Esophagus squamous epithelium (tissue), 4 donors: Measurements from ENCODE around the gene CTPS1.

Source experiments
- CTCF ChIP-seq, 6 experiments: fragments of 450-650 bp in 4 of 6; fragments of 200-600 bp in 2 of 6; sonication (generic) in 2 of 6; IDR thresholded peaks; one replicate each; pipeline ENCODE4 v1.5.1; 2016 to 2019; ENCODE audit warnings: antibody characterized with exemption in 6 of 6, mild to moderate bottlenecking in 4 of 6, moderate library complexity in 4 of 6
- POLR2A ChIP-seq, 4 donors: fragments of 450-650 bp; IDR thresholded peaks; one replicate each; pipeline ENCODE4 v1.6.1; 2017; ENCODE audit warnings: antibody characterized with exemption in 4 of 4, mild to moderate bottlenecking in 4 of 4, moderate library complexity in 3 of 4

GRCh38 chr1:40986328-40986783, 6.9 kb downstream of the CTPS1 start:
- TF ChIP-seq CTCF (IDR thresholded peaks at IDR 0.05) (no peak), POLR2A (IDR thresholded peaks at IDR 0.05) (no peak)
